Endothelial cell of hepatic sinusoid (primary cell): ENCODE data around the gene KRT31.
"Not testable (repeated sequence)": the region's sequence is repeated elsewhere in the genome, so short reads cannot be mapped to it uniquely, and the experiment has no call there.

Experiments used
- in situ Hi-C: cut with HindIII; loops from 2 replicates; pipeline ENCODE4 v1.10.0; 2017; ENCODE audit warnings: low sequenced_read_pairs

The KRT31 gene

GRCh38 chr17:41396996-41397660, at the start of gene KRT31:
Gene KRT31 (minus strand): TSS chr17:41397608. CDS start chr17:41397539, 69 bp downstream.
- in situ Hi-C loops = no loop called here

DNA sequence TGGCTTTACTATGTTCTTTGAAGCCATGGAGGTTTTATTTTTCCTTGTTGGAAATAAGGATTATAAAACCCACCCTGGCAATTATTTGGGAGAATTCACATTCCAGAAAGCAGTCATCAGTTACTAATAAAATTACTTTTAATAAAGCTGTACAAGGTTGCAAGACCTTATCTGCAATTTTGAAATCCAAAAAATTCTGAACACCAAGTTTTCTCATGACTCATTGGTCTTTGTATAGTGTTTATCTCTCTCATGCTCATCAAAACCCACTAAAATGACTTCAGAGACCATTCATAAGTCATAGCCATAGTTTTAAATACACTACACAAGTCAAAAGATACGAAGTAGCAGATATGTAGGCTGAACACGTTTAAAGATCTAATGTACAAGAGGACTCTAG, 49.4 kb upstream of the KRT31 start:
- in situ Hi-C loops = no loop called here

DNA sequence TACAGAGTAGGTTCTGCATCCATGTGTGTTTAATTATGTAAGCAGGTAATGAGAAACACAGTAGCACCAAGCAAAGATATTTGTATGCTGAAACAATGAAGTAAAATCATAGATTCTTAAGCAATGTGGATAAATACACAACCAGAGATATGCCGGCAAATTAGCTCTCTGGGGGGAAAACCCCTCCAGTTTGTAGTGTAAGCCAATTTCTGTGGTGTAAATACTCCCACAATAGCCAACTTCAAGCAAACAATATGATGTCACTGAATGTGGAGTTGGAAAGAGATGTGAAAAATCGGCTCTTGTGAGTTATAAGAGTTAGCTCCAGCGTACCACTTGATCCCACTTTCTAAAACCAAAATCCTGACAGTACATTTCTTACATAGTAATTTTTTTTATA, 47.2 kb upstream of the KRT31 start:
- in situ Hi-C loops = loop anchor here (5.0 kb wide), 1 partner anchor 42 kb away; no protein-coding TSS in a partner anchor

- in situ Hi-C loops = loop anchor here (5.0 kb wide), 1 partner anchor 42 kb away; no protein-coding TSS in a partner anchor
Measured at GRCh38 chr17:41444186-41444585, 46.8 kb upstream of the KRT31 start.

DNA sequence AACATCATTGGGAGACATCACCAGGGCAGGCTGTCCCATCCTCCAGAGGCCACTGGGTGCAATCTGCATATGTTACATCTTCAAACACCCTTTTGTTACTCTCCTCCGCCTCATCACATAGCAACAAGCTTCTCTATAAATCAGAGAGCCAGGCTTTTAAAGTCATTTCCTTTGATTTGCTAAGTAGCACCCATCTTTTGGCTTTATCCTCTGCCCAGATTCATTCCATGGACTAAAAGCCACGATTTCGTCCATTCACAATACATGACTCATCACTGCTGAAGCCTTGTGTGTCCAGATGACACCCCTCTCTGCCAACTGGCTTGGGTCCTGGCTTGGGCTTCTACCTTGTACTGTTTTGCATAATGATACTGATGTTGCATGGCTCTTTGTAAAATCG, 45.3 kb upstream of the KRT31 start:
- in situ Hi-C loops = loop anchor here (5.0 kb wide), 1 partner anchor 40 kb away; no protein-coding TSS in a partner anchor

- in situ Hi-C loops = loop anchor here (5.0 kb wide), 1 partner anchor 38 kb away; no protein-coding TSS in a partner anchor
Measured at GRCh38 chr17:41440531-41441033, 43.2 kb upstream of the KRT31 start, which contains the start of gene KRT38. Gene KRT38 (minus strand): TSS chr17:41440983. CDS start chr17:41440921, 62 bp downstream.

DNA sequence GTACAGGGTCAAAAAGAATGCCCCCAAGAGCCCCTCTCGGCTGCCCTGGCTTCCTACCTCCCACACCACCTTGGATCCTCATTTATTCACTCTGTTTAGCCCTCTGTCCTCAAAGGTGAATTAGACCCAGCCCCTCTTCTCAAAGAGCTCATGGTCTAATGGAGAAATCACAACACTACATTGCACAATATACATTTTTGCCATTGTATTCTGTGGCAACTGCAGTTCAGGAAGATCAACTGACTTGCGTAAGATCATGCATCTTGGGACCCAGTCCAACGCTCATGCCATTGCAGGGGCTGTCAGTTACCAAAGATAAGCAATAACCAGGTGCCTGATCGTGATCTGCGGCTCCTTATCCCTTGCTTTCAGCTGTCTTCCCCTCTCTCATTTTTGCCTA, 42.0 kb upstream of the KRT31 start:
- in situ Hi-C loops = no loop called here

- in situ Hi-C loops = no loop called here
Measured at GRCh38 chr17:41437769-41438168, 40.4 kb upstream of the KRT31 start.

GRCh38 chr17:41437254-41437653, 39.8 kb upstream of the KRT31 start:
- in situ Hi-C loops = no loop called here

GRCh38 chr17:41434415-41434814, 37.0 kb upstream of the KRT31 start:
- in situ Hi-C loops = no loop called here

- in situ Hi-C loops = no loop called here
Measured at GRCh38 chr17:41434005-41434404, 36.6 kb upstream of the KRT31 start.

DNA sequence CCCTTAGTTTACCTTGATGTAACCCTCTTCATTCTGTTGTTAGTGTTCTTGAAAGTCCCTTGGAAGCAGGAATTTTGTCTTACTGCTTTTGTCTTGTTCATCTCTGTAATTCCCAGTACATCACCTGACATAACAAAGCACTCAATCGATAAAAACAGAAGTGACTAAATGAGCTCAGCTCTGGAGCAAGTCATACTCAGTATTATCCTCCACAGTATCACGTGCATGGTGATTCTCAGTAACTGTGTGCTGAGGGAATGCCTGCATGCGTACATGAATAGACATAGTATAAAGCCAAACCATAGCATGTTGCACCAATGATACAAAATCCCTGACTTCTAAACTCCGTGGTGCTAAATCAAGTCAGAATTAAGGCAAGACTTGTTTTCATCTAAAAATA, 36.2 kb upstream of the KRT31 start:
- in situ Hi-C loops = no loop called here

DNA sequence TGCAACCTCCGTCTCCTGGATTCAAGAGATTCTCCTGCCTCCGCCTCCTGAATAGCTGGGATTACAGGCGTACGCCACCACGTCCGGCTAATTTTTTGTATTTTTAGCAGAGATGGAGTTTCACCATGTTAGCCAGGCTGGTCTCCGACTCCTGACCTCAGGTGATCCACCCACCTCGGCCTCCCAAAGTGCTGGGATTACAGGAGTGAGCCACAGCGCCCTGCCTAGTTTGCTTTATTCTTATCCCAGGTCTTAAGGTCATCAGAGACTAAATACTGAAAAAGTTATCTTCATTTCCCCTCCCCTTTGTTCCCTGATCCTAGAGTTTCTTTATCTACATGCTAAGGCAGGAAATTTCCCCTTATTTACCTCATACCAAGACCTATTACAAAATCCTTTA, 33.0 kb upstream of the KRT31 start:
- in situ Hi-C loops = not testable (repeated sequence)

DNA sequence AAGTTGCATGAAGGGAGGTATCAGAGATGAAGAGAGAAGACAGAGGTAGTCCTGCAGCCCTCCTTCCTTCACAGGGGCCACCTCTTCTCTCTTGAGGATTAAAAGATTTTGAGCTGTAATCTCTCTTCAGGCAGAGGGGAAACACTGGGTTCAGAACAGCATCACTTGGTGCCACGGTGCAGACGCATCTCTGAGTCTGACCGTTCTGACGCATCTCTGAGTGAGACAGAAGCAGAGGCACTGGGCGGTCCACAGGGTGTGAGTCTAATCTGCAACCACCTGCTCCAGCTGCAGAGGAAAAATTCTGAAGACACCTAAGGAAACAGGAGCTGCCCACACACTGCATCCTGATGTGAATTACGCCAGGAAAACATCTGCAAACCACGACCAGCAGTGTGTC, 32.3 kb upstream of the KRT31 start:
- in situ Hi-C loops = no loop called here

- in situ Hi-C loops = no loop called here
Measured at GRCh38 chr17:41428591-41429291, 31.3 kb upstream of the KRT31 start.

DNA sequence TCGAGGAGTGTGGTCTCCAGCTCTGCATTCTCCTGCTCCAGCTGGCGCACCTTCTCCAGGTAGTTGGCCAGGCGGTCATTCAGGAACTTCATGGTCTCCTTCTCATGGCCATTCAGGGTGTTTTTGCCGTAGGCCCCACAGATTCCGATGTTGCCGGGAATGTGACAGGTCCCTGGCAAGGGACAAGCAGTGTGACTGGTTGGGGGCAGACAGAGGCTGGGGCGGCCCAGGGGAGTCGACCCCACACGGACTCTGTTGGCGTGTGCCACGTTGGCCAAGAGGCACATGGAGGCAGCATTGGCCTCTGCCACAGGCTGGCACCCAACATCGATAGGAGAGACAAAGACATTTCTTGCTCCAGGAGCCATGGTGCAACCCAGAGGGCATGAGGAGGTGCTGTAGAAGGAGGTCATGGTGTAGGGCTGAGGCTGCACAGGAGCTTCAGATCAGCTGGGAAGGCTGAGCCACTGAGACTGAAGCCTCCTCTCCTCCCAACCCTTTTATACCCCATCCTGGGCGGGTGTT, 26.8 kb upstream of the KRT31 start, which contains the start of gene KRT37:
Gene KRT37, minus strand, starts transcription at position 475 of the 525 bp plus-strand sequence. Its CDS starts 62 bp downstream, at position 413.
- in situ Hi-C loops = no loop called here

- in situ Hi-C loops = not testable (repeated sequence)
Measured at GRCh38 chr17:41422586-41422985, 25.2 kb upstream of the KRT31 start.

- in situ Hi-C loops = no loop called here
Measured at GRCh38 chr17:41421617-41422016, 24.2 kb upstream of the KRT31 start.

GRCh38 chr17:41421116-41421515, 23.7 kb upstream of the KRT31 start:
- in situ Hi-C loops = no loop called here

DNA sequence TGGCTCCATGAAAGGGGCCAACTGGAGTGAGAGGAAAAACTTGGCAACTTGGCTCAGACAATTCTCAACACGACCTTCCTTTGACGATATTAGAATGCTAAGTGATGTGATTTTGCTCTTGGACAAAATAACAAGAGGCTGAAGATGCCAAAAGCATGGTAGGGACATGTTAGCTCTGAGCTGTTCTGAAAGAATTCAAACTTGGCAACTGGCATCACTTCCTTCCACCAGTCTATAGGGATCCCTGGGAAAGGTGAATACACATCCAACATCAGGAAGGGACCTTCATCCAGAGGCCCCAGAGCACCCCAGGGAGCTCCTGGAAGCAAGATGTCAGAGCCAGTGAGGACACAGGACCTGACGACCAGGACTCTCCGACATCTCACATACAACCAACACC, 22.7 kb upstream of the KRT31 start:
- in situ Hi-C loops = no loop called here

- in situ Hi-C loops = no loop called here
Measured at GRCh38 chr17:41419716-41420115, 22.3 kb upstream of the KRT31 start.
